Neural crest cell (in vitro differentiated cells): Measurements from ENCODE around the gene TSFM. TPM values are rescaled to one million over a fixed set of nuclear protein-coding genes. Genes with fewer than 3 reads are reported as not detected.

ENCODE experiments used
- DNase-seq: peaks from one replicate; pipeline ENCODE4 v3.0.0; 2021; ENCODE audit warnings: low read depth, mixed read lengths, low spot score
- H3K27ac Mint-ChIP-seq: one replicate; pipeline ENCODE4 v1.8.0; 2021; ENCODE audit warnings: mild to moderate bottlenecking, mixed read lengths; ENCODE audit not compliant: unreplicated experiment
- H3K27me3 Mint-ChIP-seq: 2 replicates; pipeline ENCODE4 v1.8.0; 2021; ENCODE audit warnings: low read depth, mild to moderate bottlenecking, mixed read lengths
- H3K36me3 Mint-ChIP-seq: 2 replicates; pipeline ENCODE4 v1.8.0; 2021; ENCODE audit warnings: low read depth, mild to moderate bottlenecking, mixed read lengths
- H3K4me1 Mint-ChIP-seq: 2 replicates; pipeline ENCODE4 v1.8.0; 2021; ENCODE audit warnings: mixed read lengths
- H3K4me3 Mint-ChIP-seq: one replicate; pipeline ENCODE4 v1.8.0; 2021; ENCODE audit warnings: mild to moderate bottlenecking, mixed read lengths
- H3K9me3 Mint-ChIP-seq: 2 replicates; pipeline ENCODE4 v1.8.0; 2021; ENCODE audit warnings: mixed read lengths
- long read RNA-seq: library from polyadenylated mRNA; unstranded; transcript quantifications from one replicate; pipeline ENCODE4 v2.0.0, GENCODE V29; 2020
- total RNA-seq: library from RNA; stranded (reverse); gene quantifications from 2 replicates; pipeline ENCODE4 v1.2.1, GENCODE V29; 2021
- TF ChIP-seq, protein P1 (sequence below): fragments of 200-600 bp; sonication (generic); conservative IDR thresholded peaks from 2 replicates; pipeline ENCODE4 v1.5.0; 2021; ENCODE audit warnings: antibody characterized with exemption, mild to moderate bottlenecking

TSFM gene
- total RNA-seq = 31.7 and 32.3 TPM in 2 replicates
- long read RNA-seq, transcript TSFM-204 (6 exons, 2,192 nt) = major isoform, 73 of 88 reads
- long read RNA-seq, transcript TSFM-208 (6 exons, 651 nt) = minor isoform, 5 of 88 reads
- long read RNA-seq, partial matches to known transcripts = 0 of 88 reads
- long read RNA-seq, other reads (novel, unspliced or antisense) = 9 of 88 reads

- Mint-ChIP-seq H3K9me3 (no peaks in the 10 kb centered on the region), H3K27me3 (no peaks in the 10 kb centered on the region), H3K36me3 (peaks cover 7% of the 10 kb centered on the region), H3K4me3 (peak within 1 kb of the TSS; percentile 100), H3K4me1 (peaks cover 16% of the 10 kb centered on the region), H3K27ac (peak within 1 kb of the TSS; percentile 99)
- DNase-seq = peak; percentile 99
- TF ChIP-seq, protein P1, sequence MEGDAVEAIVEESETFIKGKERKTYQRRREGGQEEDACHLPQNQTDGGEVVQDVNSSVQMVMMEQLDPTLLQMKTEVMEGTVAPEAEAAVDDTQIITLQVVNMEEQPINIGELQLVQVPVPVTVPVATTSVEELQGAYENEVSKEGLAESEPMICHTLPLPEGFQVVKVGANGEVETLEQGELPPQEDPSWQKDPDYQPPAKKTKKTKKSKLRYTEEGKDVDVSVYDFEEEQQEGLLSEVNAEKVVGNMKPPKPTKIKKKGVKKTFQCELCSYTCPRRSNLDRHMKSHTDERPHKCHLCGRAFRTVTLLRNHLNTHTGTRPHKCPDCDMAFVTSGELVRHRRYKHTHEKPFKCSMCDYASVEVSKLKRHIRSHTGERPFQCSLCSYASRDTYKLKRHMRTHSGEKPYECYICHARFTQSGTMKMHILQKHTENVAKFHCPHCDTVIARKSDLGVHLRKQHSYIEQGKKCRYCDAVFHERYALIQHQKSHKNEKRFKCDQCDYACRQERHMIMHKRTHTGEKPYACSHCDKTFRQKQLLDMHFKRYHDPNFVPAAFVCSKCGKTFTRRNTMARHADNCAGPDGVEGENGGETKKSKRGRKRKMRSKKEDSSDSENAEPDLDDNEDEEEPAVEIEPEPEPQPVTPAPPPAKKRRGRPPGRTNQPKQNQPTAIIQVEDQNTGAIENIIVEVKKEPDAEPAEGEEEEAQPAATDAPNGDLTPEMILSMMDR = peak; percentile 96
These were observed at the start of gene TSFM for GRCh38 chr12:57782608-57783465. Gene TSFM (plus strand): TSS chr12:57782787. CDS start chr12:57782802, 15 bp downstream.

DNA sequence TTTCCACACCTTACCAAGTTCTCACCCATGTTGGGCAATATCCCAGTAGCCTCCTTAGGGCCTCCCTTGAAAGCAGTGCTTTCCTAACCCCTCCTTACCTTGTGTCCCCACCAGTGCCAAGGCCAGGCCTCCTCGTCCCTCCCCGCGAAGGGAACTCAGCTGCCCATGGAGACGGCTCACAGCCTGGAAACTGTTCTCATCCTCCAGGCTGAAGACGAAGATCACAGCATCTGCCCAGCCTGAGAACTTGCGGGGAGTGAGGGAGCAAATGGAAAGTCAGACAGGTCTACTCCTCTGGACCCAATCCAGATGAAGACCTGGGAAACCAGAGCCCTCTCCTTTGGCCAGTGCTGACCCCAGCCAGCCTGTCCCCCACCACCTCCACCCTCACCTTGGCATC, 48.7 kb upstream of the TSFM start:
- H3K4me3 Mint-ChIP-seq = no peak overlapping the region
- peaks cover 15% of the 10 kb centered on the region for H3K4me1 Mint-ChIP-seq
- TF ChIP-seq, protein P1 = no peak
- DNase-seq = no peak
- H3K9me3 Mint-ChIP-seq = no peaks in the 10 kb centered on the region
- H3K27me3 Mint-ChIP-seq = peaks cover 91% of the 10 kb centered on the region
- peaks cover 2% of the 10 kb centered on the region for H3K36me3 Mint-ChIP-seq
- H3K27ac Mint-ChIP-seq = no peak overlapping the region

GRCh38 chr12:57734591-57734990, 48.0 kb upstream of the TSFM start:
- TF ChIP-seq, protein P1 = no peak
- H3K27me3 Mint-ChIP-seq = peaks cover 91% of the 10 kb centered on the region
- no peak overlapping the region for H3K27ac Mint-ChIP-seq
- H3K9me3 Mint-ChIP-seq = no peaks in the 10 kb centered on the region
- H3K4me3 Mint-ChIP-seq = peak overlapping the region; percentile 47
- DNase-seq = no peak
- H3K4me1 Mint-ChIP-seq = peaks cover 21% of the 10 kb centered on the region
- H3K36me3 Mint-ChIP-seq = no peaks in the 10 kb centered on the region

GRCh38 chr12:57735198-57735855, 47.3 kb upstream of the TSFM start:
- no peak for DNase-seq
- no peaks in the 10 kb centered on the region for H3K9me3 Mint-ChIP-seq
- peak overlapping the region; percentile 62 for H3K27ac Mint-ChIP-seq
- TF ChIP-seq, protein P1 = no peak
- H3K4me3 Mint-ChIP-seq = peak overlapping the region; percentile 47
- no peaks in the 10 kb centered on the region for H3K36me3 Mint-ChIP-seq
- H3K4me1 Mint-ChIP-seq = peaks cover 21% of the 10 kb centered on the region
- H3K27me3 Mint-ChIP-seq = peaks cover 91% of the 10 kb centered on the region

- peak; percentile 39 for DNase-seq
- peaks cover 91% of the 10 kb centered on the region for H3K27me3 Mint-ChIP-seq
- H3K27ac Mint-ChIP-seq = no peak overlapping the region
- H3K4me1 Mint-ChIP-seq = peaks cover 21% of the 10 kb centered on the region
- no peaks in the 10 kb centered on the region for H3K9me3 Mint-ChIP-seq
- TF ChIP-seq, protein P1 = peak; percentile 29
- H3K36me3 Mint-ChIP-seq = no peaks in the 10 kb centered on the region
- H3K4me3 Mint-ChIP-seq = peak overlapping the region; percentile 70
These were observed 46.4 kb upstream of the TSFM start for GRCh38 chr12:57735952-57736740.
